Memory B cell (primary cell): ENCODE measurements around the gene CXADR.

Experiments used
- ATAC-seq: fragments of 150-1000 bp; cut with Tn5 transposase; 2 replicates; pipeline ENCODE4 v1.10.0; 2021; ENCODE audit warnings: low read depth, mild to moderate bottlenecking, moderate library complexity
- DNase-seq, 2 donors: peaks; one replicate each; pipeline ENCODE4 v3.0.0; 2022; ENCODE audit warnings: low spot score in 2 of 2
- H3K27ac Mint-ChIP-seq: one replicate; pipeline ENCODE4 v1.8.0; 2022; ENCODE audit warnings: mild to moderate bottlenecking, moderate library complexity, mixed read lengths
- H3K27me3 Mint-ChIP-seq: one replicate; pipeline ENCODE4 v1.8.0; 2022; ENCODE audit warnings: mixed read lengths
- H3K36me3 Mint-ChIP-seq: one replicate; pipeline ENCODE4 v1.8.0; 2022; ENCODE audit warnings: mild to moderate bottlenecking, mixed read lengths
- H3K4me1 Mint-ChIP-seq: one replicate; pipeline ENCODE4 v1.8.0; 2022; ENCODE audit warnings: mixed read lengths
- H3K4me3 Mint-ChIP-seq: one replicate; pipeline ENCODE4 v1.8.0; 2022; ENCODE audit warnings: mild to moderate bottlenecking, moderate library complexity, mixed read lengths
- H3K9me3 Mint-ChIP-seq: one replicate; pipeline ENCODE4 v1.8.0; 2022; ENCODE audit warnings: mixed read lengths

Gene CXADR

DNA sequence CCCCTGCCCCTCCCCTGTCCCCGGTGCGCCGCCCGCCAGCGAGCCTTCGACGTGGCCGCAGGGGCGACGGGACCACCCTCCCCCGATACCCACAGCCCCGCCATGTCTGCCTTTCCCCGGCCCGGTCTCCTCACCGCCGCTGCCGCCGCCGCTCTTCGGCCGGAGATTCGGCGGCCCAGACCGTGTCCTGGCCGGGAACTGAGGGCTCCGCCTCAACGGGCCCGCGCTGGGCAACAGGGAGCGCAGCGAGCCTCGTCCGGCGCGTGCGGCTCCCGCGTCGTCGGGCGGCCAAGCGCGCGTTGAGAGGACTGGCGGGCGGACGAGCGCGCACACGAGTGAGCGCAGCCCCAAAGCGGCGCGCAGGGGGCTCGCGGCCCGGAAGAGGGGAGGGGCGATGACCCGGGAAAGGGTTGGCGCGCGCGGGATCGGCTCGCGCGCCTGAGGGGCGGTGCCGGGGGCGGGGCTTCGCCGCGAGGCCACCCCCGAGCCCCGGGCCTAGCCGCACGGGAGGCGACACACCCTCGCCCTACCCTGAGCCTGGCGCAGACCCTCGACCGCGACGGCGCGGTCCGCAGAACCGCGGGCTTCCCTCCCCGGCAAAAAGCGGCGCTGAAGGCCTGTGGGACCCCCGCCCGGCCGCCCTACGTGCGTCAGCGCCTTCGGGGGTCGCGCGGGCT lies 99.9 kb downstream of the CXADR start, which contains the start of gene BTG3:
Gene BTG3, minus strand, starts transcription at position 337 of the 677 bp plus-strand sequence. CDS start 3,757 bp downstream, outside the sequence.
- peaks cover 6% of the 10 kb centered on the region for H3K4me1 Mint-ChIP-seq
- peak; percentile 69 to 72 for DNase-seq
- no peaks in the 10 kb centered on the region for H3K9me3 Mint-ChIP-seq
- H3K27me3 Mint-ChIP-seq, result no peaks in the 10 kb centered on the region
- H3K4me3 Mint-ChIP-seq, result peak within 1 kb of the TSS; percentile 90
- H3K36me3 Mint-ChIP-seq, result no peaks in the 10 kb centered on the region
- H3K27ac Mint-ChIP-seq, result peak within 1 kb of the TSS; percentile 92
- peak; percentile 76 for ATAC-seq

DNA sequence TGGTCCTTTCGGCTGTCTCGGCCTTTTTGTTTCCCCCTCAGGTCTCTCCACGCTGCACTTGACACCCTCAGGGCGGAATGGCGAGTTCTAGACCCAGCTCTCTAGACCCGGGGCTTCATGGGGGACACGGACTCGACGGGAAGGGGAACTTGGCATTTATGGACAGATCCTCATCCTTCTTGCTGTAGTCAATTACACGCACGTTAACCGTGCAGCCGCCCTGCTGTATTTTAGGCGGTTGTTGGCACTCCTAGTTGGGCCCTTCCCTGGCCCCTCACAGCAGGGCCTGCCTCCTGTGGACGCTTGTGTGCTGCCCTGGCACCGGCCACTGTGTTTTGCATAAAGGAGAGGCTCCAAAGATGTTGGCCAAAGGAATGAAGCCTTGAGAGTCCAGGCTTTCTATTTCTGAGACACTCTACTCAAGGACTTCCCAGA lies 100.4 kb downstream of the CXADR start:
- Mint-ChIP-seq H3K36me3 (no peaks in the 10 kb centered on the region), H3K4me3 (peak overlapping the region; percentile 85), H3K27ac (peak overlapping the region; percentile 55), H3K9me3 (no peaks in the 10 kb centered on the region), H3K4me1 (peaks cover 6% of the 10 kb centered on the region), H3K27me3 (no peaks in the 10 kb centered on the region)
- DNase-seq (no peak), ATAC-seq (no peak)

DNA sequence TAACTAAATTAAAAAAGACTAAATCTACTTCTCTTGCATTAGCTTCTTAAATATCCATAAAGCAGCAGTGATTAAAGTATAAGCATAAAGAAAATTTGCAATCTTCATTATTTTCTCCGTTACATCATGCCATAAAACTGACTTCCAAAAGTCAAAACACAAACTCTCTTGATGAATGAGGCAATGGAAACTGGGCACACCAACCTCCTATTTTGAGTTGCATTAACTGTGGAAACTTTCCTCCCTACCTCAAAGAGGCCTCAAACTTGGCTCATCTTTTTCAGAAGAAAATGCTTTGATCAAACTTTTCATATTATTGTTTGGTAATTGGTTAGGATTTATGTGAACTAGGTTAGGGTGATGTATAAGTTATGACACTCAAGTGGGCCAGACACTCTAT lies 104.0 kb downstream of the CXADR start:
- no peak overlapping the region for H3K27ac Mint-ChIP-seq
- no peak overlapping the region for H3K4me3 Mint-ChIP-seq
- no peaks in the 10 kb centered on the region for H3K36me3 Mint-ChIP-seq
- no peaks in the 10 kb centered on the region for H3K9me3 Mint-ChIP-seq
- H3K27me3 Mint-ChIP-seq, result no peaks in the 10 kb centered on the region
- H3K4me1 Mint-ChIP-seq, result no peaks in the 10 kb centered on the region
- DNase-seq, result no peak
- ATAC-seq, result no peak

DNA sequence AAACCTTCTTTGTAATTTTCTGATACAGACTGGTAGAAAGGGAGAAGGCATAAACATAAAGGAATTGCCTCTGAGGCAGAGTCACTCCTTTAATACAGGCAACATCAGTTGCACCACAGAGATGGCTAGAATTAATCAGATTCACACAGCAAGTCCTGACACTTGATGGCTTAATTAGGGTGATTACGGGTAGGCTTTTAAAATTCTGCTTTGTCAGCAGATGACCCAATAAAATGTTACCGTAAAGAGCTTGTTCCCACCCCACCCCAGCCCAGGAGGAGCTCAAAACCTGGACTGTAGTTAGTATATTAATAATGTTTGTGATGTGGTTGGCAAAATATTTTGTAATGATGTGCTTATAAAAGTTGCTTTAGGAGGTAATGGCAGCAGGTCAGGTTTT lies 109.2 kb downstream of the CXADR start:
- Mint-ChIP-seq H3K9me3 (no peaks in the 10 kb centered on the region), H3K4me1 (no peaks in the 10 kb centered on the region), H3K27ac (no peak overlapping the region), H3K4me3 (no peak overlapping the region), H3K36me3 (no peaks in the 10 kb centered on the region), H3K27me3 (peaks cover 8% of the 10 kb centered on the region)
- ATAC-seq (no peak), DNase-seq (no peak)

DNA sequence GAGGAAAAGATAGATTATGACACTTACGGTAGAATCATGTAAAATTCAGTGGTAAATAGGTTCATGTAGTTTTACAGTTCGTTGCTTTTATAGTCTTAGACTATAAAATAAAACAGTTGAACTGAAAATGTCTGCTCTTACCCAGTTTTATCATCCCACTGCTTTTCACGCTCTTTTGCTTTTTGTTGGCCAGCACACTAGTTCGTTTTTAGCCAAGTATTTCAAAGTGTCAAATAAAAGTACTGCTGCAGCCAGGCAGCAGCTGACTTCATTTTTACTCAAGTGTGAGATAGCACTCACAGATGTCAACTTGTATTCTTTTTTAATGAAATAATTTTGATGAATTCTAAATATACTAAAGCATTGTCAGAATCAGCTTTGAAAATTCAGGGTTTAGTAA lies 118.4 kb downstream of the CXADR start:
- ATAC-seq (no peak), DNase-seq (no peak)
- no peaks in the 10 kb centered on the region for H3K36me3 Mint-ChIP-seq
- peaks cover 2% of the 10 kb centered on the region for H3K27me3 Mint-ChIP-seq
- H3K27ac Mint-ChIP-seq, result no peak overlapping the region
- H3K4me3 Mint-ChIP-seq, result no peak overlapping the region
- H3K9me3 Mint-ChIP-seq, result no peaks in the 10 kb centered on the region
- H3K4me1 Mint-ChIP-seq, result peaks cover 3% of the 10 kb centered on the region

DNA sequence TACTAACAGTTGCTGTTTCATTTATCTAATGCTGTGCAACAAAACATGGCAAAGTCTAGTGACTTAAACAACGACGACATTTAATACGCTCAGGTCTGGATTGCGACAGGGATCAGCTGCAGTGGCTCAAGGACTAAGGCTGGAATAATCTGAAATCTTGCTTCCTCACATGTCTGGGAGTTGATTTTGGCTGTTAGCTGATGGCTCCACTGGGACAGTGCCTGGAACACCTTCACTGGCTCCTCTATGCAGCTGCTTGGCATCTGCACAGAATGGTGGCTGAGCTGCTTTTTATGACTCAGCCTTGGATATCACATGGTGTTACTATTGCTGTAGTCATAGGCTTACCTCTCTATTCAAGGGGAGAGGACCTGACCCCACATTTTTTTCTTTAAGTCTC lies 123.9 kb downstream of the CXADR start:
- Mint-ChIP-seq H3K9me3 (no peaks in the 10 kb centered on the region), H3K36me3 (peaks cover 5% of the 10 kb centered on the region), H3K4me1 (no peaks in the 10 kb centered on the region), H3K4me3 (no peak overlapping the region), H3K27me3 (peaks cover 2% of the 10 kb centered on the region), H3K27ac (no peak overlapping the region)
- DNase-seq (no peak), ATAC-seq (no peak)

DNA sequence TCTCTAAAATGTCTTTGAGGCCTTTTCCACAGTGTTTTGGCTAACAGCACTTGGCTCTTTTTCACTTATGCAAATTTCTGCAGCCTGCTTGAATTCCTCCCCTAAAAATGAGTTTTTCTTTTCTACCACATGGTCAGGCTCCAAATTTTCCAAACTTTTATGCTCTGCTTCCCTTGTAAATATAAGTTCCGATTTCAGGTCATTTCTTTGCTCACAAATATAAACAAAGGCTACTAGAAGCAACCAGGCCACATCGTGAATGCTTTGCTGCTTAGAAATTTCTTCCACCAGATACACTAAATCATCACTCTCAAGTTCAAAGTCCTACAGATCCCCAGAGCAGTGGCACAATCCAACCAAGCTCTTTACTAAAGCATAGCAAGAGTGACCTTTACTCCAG lies 128.0 kb downstream of the CXADR start:
- peaks cover 5% of the 10 kb centered on the region for H3K36me3 Mint-ChIP-seq

More for the DNA sequence above, 128.0 kb downstream of the CXADR start:
- no peaks in the 10 kb centered on the region for H3K9me3 Mint-ChIP-seq
- DNase-seq (no peak), ATAC-seq (no peak)
- no peak overlapping the region for H3K27ac Mint-ChIP-seq
- H3K27me3 Mint-ChIP-seq, result peaks cover 2% of the 10 kb centered on the region
- H3K4me1 Mint-ChIP-seq, result no peaks in the 10 kb centered on the region
- H3K4me3 Mint-ChIP-seq, result no peak overlapping the region
